Effector CD4-positive, alpha-beta T cell (primary cell): ENCODE results near the gene CIAO3.

Experiments used
- DNase-seq: peaks from one replicate; pipeline ENCODE4 v3.0.0-alpha.2; 2020

Gene CIAO3

DNA sequence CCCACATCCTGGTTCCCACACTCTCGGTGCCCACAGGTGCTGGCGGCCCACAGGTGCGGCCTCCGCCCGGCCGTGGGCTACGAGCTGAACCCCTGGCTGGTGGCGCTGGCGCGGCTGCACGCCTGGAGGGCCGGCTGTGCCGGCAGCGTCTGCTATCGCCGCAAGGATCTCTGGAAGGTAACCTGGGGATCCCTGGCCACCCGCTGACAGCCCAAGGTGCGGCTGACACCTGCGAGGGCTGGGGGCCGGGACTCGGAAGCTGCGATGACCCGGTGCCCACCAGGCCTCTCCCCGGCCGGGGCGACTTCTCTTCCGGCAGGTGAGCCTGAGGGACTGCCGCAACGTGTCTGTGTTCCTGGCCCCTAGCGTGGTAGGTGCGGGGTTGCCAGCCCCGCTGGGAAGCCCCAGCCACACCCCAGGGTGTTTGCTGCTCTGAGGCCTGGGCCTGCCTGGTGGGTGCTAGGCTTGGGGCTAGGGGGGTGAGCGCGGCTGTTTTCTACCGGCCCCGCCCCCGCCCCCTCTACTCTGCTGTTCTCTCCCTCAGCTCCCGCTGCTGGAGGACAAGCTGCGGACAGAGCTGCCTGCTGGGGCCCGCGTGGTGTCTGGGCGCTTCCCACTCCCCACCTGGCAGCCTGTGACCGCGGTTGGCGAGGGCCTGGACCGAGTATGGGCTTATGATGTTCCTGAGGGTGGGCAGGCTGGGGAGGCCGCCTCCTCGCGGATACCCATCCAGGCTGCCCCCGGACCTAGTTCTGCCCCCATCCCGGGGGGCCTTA lies 18.8 kb downstream of the CIAO3 start:
- DNase-seq = no peak

DNA sequence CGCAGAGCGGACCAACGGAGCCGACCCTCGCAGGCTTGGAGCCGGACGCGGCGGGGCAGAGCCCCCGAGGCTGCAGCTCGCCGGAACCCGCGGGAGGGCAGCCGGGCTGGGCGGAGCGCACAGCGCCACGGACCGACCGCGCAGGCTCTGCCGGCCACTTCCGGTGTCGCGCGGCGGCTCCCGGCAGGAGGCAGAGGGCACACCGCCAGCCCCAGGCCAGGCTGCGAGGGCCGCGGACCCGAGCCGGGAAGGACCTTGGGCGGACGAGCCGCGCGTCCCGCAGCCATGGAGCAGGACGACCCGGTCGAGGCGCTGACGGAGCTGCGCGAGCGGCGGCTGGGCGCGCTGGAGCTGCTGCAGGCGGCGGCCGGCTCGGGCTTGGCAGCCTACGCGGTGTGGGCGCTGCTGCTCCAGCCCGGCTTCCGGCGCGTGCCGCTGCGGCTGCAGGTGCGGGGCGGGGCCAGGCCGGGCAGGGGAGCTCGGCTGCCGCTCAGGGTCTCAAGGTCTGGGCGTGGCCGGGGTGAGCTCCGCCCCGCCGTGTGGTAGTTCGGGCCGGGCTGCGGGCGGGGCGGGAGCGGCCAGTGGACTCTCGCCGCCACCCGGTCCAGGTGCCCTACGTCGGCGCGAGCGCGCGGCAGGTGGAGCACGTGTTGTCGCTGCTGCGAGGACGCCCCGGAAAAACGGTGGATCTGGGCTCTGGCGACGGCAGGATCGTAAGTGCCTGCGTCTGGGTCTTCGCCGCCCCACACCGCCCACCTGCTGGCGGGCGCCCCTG lies 19.6 kb downstream of the CIAO3 start, which contains the start of gene ANTKMT:
TSS of gene ANTKMT (plus strand) at position 157 of the 775 bp plus-strand sequence. CDS start at position 286, 129 bp downstream.
- DNase-seq = peak; percentile 58

DNA sequence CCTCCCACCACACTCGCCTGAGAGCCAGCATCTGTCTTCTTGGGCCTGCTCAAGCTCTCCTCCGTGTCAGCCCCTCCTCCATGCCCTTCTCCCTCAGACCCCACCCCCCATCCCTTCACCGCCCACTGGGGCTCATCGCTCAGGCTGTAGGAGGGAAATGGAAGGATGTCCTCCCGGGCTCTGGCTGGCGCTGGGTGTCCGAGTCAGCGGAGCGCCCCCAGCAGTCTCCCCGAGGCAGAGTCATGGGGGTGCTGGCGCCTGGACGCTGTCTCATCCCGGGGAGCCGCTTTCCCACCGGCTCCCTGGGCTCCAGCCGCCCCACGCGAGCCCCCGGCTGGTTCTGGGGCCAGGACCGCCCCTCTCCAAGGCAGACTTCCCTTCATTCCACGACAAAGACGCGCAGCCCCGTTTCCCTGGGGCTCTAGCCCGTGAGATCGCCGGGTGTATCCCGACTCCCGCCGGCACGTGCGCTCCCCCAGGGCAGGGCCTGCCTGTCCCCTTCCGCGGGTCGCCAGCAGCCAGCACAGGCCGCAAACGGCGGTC lies 20.3 kb downstream of the CIAO3 start:
- DNase-seq = no peak

GRCh38 chr16:719815-720446 lies 20.9 kb downstream of the CIAO3 start:
- no peak for DNase-seq

DNA sequence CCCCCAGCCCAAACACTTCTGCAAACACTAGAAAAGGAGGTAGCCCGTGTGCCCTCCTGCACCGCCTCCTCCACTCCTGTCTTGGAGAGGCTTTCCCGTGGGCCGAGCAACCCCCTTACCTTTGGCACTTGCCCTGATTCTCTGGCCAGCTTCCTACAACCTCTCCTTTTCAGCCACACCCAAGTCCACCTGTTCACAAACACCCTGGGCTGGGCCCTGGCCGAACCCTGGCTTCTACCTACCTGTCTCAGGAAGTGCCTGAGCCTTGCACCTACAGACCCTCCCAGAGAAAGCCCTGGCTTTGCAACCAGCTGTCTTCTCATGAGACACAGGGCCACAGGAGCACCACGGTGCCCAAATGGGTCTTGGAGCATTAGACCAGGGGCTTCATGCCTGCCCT lies 21.9 kb downstream of the CIAO3 start:
- no peak for DNase-seq

DNA sequence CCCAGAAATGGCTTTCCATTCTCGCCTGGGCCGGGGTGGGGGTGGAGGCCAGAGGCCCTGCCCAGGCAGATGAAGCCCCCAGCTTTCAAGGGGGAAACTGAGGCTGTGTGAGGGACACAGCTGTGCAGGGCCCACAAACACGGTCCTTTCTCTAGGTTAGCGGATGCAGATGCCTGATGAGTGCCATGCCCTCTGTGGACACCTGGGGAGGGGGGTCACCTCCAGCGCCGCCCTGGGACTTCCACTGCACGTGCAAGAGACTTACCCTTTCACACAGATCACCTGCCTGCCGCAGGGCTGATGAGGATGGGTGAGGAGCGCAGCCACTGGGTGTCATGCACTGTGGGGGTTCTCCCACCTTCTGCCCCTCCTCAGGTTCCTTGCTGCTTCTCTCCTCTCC lies 22.4 kb downstream of the CIAO3 start:
- DNase-seq = no peak

DNA sequence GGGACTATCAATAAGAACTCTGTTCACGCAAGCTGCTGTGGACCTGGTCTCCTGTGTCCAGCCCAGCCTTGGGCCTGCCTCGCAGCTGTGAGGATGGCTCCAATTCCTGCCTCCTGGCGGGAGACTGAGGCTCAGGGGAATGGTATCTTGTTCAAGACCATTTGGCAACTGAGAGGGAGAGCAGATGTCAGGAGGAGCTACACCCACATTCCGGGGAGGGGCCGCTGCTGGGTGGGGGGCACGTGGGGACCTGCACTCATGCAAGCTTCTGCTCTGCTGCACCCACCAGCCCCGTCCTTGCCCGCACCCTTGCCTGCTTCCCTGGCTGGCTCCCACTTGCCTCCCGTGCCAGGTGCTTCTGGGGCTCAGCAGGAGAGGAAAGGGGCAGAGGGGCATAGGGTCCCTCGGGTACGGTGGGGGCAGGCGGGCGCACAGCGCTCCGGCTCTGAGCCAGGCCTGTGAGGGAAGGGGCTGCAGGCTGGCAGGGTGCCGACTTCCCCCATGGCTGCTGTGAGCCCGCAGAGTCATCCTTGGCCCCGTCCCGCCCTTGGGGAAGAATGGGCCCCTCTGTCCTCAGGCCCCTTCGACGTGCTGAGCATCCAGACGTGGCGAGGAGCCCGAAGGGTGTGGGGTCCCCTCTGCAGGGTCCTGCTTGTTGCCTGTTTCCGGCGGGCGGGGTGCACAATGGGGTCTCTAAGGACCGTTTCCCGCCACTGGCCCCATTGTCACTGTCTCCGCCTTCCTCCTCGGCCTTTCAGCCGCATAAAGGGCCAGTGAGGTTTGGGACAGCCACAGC lies 23.1 kb downstream of the CIAO3 start:
- no peak for DNase-seq

- no peak for DNase-seq
Measured at GRCh38 chr16:716768-717325, 23.9 kb downstream of the CIAO3 start.

GRCh38 chr16:716200-716568 lies 24.6 kb downstream of the CIAO3 start:
- DNase-seq = no peak

- DNase-seq = no peak
Measured at GRCh38 chr16:715477-716199, 25.2 kb downstream of the CIAO3 start.

DNA sequence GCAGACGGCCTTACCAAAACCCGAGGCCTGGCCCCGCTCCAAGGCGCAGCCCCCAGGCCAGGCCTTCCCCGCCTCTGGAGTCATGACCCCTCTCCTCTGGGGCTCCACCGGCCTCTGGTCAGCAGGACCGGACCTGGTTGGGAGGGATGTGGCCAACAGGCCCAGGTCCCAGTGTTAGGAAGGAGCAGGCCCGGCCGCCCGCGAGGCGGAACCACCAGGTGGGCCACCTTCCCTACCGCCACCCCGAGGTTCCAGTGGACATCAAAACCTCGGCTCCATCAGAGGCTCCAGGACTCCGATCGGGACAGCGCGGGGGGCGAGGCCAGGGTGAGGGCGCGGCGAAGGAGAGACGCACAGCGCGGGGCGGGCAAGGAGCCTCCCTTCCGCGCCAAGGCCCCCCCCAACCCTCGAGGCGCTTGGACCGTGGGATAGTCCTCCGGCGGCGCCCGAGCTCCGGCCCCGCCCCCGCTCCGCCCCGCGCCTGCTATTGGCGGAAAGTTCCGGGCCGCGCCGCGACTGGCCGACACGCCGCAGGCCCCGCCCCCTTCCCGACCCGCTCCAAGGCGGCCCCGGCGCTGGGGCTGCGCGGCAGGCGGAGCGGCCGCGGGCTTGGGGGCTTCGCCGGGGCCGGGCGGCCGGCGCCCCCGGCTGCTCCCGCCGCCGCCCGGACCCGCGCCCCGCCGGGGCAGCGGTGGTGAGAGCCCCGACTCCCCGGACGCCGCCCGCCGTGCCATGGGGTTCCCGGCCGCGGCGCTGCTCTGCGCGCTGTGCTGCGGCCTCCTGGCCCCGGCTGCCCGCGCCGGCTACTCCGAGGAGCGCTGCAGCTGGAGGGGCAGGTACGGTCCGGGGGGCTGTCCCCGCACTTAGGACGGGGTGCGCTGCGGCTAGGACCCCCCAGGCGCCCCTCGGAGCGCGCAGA lies 26.0 kb downstream of the CIAO3 start, which contains the start of gene METRN:
TSS of gene METRN (plus strand) at position 561 of the 919 bp plus-strand sequence. CDS start at position 733, 172 bp downstream.
- DNase-seq = peak; percentile 83

GRCh38 chr16:714079-714478 lies 26.7 kb downstream of the CIAO3 start:
- DNase-seq = no peak

DNA sequence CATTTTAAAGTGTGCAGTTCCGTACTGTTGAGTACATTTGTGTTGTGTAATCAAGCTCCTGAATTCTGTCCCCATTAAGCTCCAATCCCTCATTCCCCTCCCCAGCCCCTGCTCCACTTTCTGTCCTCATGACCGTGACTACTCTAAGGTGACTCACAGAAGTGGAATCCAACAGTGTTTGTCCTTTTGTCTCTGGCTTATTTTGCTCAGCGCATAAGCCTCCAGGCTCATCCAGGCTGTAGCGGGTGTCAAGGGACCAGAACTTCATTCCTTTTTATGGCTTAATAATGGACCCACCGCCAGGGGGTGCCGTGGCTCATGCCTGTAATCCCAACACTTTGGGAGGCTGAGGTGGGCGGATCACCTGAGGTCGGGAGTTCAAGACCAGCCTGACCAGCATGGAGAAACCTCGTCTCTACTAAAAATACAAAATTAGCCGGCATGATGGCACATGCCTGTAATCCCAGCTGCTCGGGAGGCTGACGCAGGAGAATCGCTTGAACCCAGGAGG lies 28.0 kb downstream of the CIAO3 start:
- peak; percentile 38 for DNase-seq

DNA sequence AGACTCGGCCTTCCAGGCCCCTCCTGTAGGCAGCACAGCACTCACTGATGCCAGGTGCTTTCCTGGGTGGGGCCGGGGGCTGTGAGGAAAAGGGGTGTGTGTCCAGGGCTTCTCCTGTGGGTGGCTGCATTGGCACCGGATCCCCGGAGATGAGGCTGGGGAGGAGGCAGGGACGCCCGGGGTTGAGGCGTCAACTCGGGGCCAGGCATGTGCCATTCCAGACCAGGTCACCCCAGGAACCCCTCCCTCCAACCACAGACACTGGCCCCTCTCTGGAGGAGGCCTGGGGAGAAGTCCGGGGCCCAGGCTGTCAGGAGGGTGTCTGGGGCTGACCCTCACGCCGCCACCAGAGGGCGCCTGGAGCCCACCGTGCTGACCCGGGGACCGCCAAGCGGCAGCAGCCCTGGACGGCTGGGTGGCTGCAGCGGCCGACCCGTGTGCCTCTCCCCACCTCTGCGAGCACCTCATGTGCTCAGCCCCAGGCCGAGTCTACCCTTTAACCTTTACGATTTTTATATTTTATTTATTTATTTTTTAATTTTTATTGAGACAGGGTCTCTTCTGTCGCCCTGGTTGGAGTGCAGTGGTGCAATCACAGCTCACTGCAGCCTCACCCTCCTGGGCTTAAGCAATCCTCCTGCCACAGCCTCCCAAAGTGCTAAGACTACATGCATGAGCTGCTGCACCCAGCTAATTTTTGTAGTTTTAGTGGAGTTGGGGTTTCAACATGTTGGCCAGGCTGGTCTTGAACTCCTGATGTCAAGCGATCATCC lies 29.1 kb downstream of the CIAO3 start:
- DNase-seq = peak; percentile 78

- DNase-seq = no peak
Measured at GRCh38 chr16:711084-711483, 29.7 kb downstream of the CIAO3 start.

GRCh38 chr16:710500-711075 lies 30.2 kb downstream of the CIAO3 start:
- DNase-seq = no peak

DNA sequence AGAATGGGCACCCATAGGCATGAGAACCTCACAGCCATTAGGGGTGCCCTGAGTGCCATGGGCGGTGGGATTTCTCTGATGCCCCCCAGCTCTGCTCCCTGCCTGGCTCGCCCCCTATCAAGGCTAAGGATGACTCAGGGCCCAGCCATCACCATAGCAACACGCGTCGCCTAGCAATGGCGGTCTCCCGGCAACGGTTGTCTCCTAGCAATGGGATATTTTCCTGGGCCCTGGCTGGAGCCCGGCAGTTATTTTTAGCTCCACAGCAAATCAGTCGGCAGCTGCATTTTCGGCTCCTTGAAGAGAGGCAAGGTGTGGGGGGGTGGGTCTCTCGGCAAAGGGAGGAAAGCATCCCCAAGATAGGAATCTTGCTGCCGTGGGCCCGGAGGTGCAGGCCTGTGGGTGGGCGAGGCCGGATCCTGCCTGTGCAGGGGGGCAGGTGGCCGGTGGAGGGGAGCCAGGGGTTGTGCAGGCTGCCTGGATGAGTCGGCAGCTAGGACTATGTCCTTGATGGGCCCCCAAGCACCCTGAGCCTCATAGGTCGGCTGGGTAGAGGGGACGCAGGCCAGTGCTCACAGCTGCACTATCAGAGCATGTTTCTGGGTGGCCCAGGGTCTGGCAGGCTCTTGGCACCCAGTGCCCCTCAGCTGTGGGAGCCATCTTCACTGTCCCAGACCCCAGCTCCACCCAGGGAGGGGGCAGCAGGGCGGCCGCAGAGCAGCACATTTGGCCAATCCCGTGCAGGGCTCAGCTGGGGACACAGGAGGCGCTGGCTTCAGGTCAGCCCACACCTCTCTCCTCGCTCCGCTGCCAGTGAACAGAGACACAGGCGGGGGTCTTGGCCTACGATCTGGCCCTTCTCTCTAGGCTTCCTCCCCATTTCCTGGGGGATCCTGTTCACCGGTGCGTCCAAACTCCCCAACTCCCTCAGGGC lies 31.0 kb downstream of the CIAO3 start:
- no peak for DNase-seq

DNA sequence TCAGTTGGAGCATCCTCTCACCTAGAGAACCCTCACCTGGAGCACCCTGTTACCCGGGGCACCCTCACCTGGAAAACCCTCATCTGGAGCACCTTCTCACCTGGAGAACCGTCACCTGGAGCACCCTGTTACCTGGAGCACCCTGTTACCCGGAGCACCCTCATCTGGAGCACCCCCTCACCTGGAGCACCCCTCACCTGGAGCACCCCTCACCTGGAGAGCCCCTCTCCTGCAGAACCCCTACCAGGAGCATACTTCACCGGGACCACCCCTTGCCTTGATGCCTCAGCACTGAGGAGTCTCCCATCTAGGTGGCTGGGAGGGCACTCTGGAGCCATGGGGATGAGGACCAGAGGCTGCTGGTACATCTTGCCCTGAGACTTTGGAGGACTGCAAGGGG lies 31.8 kb downstream of the CIAO3 start:
- DNase-seq = no peak
